Measurements from ENCODE around the gene GOLGA7B.
"Not testable (repeated sequence)": the region's sequence is repeated elsewhere in the genome, so short reads cannot be mapped to it uniquely, and the experiment has no call there.

The GOLGA7B gene

GRCh38 chr10:97831259-97831658 is 18.4 kb upstream of the GOLGA7B start:
- DNase-seq (ENCODE audit: low read depth in 2 of 2): no peak

DNA sequence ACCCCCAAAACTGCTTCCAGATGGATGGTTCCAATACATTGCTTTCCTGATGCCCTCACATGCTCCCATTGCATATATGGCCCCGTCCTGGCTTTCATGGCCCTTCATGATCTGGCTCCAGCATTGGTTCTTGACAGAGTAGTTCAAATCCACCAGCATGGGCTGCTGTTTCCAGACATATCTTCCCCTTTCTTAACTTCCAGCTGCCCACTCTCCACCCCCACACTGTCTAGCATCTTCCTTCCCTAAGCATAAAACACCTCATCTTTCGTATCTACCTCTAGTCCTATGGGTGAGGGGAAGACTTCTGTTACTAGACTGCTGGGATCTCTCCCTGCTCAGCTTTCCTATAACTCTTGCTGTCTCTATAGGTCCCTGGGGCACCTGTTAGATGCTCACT is 13.2 kb upstream of the GOLGA7B start:
- no peak for DNase-seq (ENCODE audit: low read depth in 2 of 2)

DNA sequence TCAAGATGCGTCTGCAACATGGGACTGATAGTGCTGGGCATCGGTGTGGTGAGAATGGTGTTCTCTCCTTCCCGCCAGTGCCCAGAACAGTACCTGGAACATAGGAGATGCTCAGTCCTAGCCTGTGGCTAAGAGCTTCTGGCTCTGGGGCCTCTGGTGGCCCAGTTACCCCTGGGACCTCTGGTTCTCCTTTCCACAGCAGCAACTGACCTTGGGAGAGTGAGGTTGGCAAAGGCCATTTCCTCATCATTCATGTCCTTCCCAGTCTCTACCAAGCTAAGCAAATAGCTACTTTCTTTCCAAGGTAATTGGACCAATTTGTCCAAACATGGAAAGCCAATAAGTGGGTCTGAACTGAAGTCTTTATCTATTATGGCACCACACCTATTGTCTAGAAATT is 11.6 kb upstream of the GOLGA7B start:
- DNase-seq (ENCODE audit: low read depth in 2 of 2): no peak

DNA sequence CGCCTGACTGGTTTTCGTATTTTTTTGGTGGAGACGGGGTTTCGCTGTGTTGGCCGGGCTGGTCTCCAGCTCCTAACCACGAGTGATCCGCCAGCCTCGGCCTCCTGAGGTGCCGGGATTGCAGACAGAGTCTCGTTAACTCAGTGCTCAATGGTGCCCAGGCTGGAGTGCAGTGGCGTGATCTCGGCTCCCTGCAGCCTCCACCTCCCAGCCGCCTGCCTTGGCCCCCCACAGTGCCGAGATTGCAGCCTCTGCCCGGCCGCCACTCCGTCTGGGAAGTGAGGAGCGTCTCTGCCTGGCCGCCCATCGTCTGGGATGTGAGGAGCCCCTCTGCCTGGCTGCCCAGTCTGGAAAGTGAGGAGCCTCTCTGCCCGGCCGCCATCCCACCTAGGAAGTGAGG is 8.5 kb upstream of the GOLGA7B start:
- not testable (repeated sequence) for DNase-seq (ENCODE audit: low read depth in 2 of 2)

GRCh38 chr10:97842114-97842513 is 7.5 kb upstream of the GOLGA7B start:
- not testable (repeated sequence) for DNase-seq (ENCODE audit: low read depth in 2 of 2)

DNA sequence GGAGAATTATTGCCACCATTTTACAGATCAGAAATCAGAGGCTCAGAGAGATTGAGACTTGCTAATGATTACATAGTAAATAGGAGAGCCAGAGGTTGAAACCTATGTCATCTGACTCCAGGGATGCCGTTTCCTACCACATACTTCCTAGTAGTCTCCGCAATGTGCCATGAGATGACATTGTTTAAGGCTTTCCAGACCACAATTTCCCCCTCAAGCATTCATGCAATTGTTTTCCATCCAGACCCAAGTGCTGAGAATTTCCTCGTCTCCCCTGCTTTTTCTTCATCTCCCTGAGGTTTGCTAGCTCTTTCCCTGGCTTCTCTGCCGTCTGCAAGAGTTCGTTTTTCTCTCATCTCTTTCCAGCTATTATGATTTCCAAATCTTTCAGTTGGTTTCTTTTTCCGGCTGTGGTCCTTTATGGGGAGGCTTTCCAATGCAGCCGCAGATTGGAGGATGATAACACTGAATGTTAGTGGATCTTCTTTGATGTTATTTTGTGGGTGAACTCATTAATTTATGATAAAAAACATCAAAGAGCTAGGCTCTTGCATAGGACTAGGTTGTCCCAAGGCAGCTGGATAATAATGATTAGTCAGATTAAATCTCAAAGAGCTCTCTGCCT is 6.9 kb upstream of the GOLGA7B start:
- no peak for DNase-seq (ENCODE audit: low read depth in 2 of 2)

GRCh38 chr10:97843281-97843671 is 6.4 kb upstream of the GOLGA7B start:
- DNase-seq (ENCODE audit: low read depth in 2 of 2): no peak

DNA sequence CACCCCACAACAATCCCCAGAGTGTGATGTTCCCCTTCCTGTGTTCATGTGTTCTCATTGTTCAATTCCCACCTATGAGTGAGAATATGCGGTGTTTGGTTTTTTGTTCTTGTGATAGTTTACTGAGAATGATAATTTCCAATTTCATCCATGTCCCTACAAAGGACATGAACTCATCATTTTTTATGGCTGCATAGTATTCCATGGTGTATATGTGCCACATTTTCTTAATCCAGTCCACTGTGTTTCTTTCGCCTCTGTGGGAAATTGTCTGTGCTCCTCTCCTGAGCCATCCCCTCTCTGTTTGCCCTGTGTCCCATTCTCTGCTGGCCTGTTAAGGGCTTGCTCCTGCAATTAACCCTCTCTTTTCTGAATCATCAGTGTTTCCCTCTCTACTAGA is 5.7 kb upstream of the GOLGA7B start:
- not testable (repeated sequence) for DNase-seq (ENCODE audit: low read depth in 2 of 2)

GRCh38 chr10:97844678-97845077 is 5.0 kb upstream of the GOLGA7B start:
- no peak for DNase-seq (ENCODE audit: low read depth in 2 of 2)

GRCh38 chr10:97849103-97849686 is 448 bp upstream of the GOLGA7B start:
- DNase-seq (ENCODE audit: low read depth in 2 of 2): no peak

GRCh38 chr10:97850446-97850845 is 803 bp downstream of the GOLGA7B start:
- no peak for DNase-seq (ENCODE audit: low read depth in 2 of 2)

GRCh38 chr10:97851341-97852001 is 1.8 kb downstream of the GOLGA7B start:
- no peak for DNase-seq (ENCODE audit: low read depth in 2 of 2)

DNA sequence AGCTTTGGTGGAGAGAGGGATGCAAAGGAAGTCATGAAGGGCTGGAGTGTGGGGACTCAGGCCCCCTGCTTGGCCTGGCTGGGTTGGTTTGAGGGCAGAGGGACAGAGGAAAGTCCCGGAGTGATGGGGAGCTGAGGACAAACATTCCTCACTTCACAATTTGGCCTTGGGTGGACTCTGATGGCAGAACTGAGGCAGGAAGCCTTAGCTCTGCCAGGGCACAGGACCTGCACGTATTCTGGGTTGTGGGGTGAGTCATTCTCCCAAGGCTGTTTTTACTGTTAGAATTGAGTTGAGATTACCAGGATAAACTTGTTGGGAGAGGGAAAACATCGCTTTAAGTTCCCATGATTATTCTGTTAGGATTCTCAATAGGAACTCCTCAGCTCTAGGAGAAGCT is 2.6 kb downstream of the GOLGA7B start:
- DNase-seq (ENCODE audit: low read depth in 2 of 2): no peak

DNA sequence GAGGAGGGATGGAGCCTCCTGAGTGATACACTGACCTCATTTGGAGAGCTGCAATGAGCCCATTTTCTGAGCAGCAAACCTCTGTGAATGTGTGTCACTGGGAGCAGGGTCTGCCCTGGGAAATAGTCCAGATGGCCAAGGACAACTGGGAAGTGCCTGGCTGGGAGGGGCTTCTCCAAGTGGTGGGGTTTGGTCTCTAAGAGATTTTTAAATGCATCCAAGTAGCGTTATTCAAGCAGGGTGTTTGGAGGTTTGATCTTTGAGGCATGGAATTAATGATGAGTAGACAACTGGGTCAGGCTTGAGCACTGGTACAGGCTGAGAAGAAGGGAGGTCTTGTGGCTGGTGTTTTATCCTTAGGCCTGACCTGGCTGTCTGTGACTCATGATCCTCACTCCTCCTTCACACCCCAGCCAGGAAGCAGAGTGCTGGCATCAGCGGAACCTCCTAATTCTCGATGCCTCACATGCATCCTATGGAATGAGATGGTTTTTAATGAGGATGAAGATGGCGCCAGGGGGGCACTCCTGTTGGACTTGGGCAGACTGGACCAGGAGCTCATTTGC is 3.3 kb downstream of the GOLGA7B start:
- no peak for DNase-seq (ENCODE audit: low read depth in 2 of 2)

- no peak for DNase-seq (ENCODE audit: low read depth in 2 of 2)
Measured at GRCh38 chr10:97854743-97855142, 5.1 kb downstream of the GOLGA7B start.

- no peak for DNase-seq (ENCODE audit: low read depth in 2 of 2)
Measured at GRCh38 chr10:97858001-97858439, 8.4 kb downstream of the GOLGA7B start.

- no peak for DNase-seq (ENCODE audit: low read depth in 2 of 2)
Measured at GRCh38 chr10:97861097-97861750, 11.6 kb downstream of the GOLGA7B start.

- DNase-seq (ENCODE audit: low read depth in 2 of 2): no peak
Measured at GRCh38 chr10:97861924-97862323, 12.3 kb downstream of the GOLGA7B start.

DNA sequence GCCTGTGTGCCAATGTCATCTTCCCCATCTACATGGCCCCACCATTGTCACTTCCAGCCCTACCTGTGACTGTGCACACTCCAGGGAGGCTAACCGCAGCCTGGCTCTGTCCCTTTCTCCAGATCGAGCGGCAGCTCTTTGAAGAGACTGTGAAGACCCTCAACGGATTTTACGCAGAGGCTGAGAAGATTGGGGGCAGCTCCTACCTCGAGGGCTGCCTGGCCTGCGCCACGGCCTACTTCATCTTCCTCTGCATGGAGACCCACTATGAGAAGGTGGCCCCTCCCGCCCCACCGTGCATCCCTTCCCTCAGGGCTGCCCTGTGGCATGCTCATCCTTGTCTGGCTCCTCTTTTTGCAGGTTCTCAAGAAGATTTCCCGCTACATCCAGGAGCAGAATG is 14.2 kb downstream of the GOLGA7B start:
- DNase-seq (ENCODE audit: low read depth in 2 of 2): no peak

GRCh38 chr10:97865488-97865887 is 15.8 kb downstream of the GOLGA7B start:
- no peak for DNase-seq (ENCODE audit: low read depth in 2 of 2)

- DNase-seq (ENCODE audit: low read depth in 2 of 2): no peak
Measured at GRCh38 chr10:97866524-97867219, 17.0 kb downstream of the GOLGA7B start.

Measured in stimulated activated CD4-positive, alpha-beta T cell treated with anti-CD3 and anti-CD28 coated beads, Interleukin-15, amount 100 ng/mL, for 48 hours (primary cell).